HepG2 (cell line): ENCODE results near the gene ZBTB7A. TPM values are rescaled to one million over a fixed set of nuclear protein-coding genes. Genes with fewer than 3 reads are reported as not detected.
A peak's percentile ranks its signal among the peaks of the same experiment; 100 is the strongest.

Experiments
- ARID2 ChIP-seq: sonication (generic); formaldehyde crosslinking; IDR thresholded peaks from 2 replicates; pipeline ENCODE4 v1.8.1; 2022; ENCODE audit warnings: mild to moderate bottlenecking, missing genetic modification reagents, borderline replicate concordance
- BRCA1 ChIP-seq: sonication (generic); formaldehyde crosslinking; IDR thresholded peaks from 2 replicates; pipeline ENCODE4 v1.4.0; 2020; ENCODE audit warnings: missing genetic modification reagents
- ETV5 ChIP-seq: IDR thresholded peaks from 2 replicates; pipeline ENCODE4 v1.6.1; 2018; ENCODE audit warnings: missing biosample characterization, missing genetic modification reagents, inconsistent platforms, borderline replicate concordance
- FOXM1 ChIP-seq: sonication (generic); formaldehyde crosslinking; IDR thresholded peaks from 2 replicates; pipeline ENCODE4 v1.5.0; 2020; ENCODE audit warnings: missing genetic modification reagents
- GATAD1 ChIP-seq: IDR thresholded peaks from 2 replicates; pipeline ENCODE4 v1.6.1; 2016; ENCODE audit warnings: missing genetic modification reagents, missing compliant biosample characterization
- HOXA5 ChIP-seq: sonication (generic); formaldehyde crosslinking; IDR thresholded peaks from 2 replicates; pipeline ENCODE4 v1.4.0; 2020; ENCODE audit warnings: missing genetic modification reagents
- MTF1 ChIP-seq: sonication (generic); formaldehyde crosslinking; IDR thresholded peaks from 2 replicates; pipeline ENCODE4 v1.5.0; 2020; ENCODE audit warnings: missing genetic modification reagents
- NFATC3 ChIP-seq: sonication (generic); formaldehyde crosslinking; IDR thresholded peaks from 2 replicates; pipeline ENCODE4 v1.5.1; 2020; ENCODE audit warnings: mild to moderate bottlenecking, missing genetic modification reagents
- NR2F6 ChIP-seq, 2 experiments: IDR thresholded peaks; 2 replicates each; pipeline ENCODE4 v1.6.1; 2016; ENCODE audit warnings: antibody characterized with exemption in 1 of 2, mild to moderate bottlenecking in 1 of 2
- RARG ChIP-seq: sonication (generic); formaldehyde crosslinking; IDR thresholded peaks from 2 replicates; pipeline ENCODE4 v1.4.0; 2020; ENCODE audit warnings: low read depth, mild to moderate bottlenecking, missing genetic modification reagents
- RBM22 ChIP-seq: fragments of 200-400 bp; formaldehyde crosslinking; optimal IDR thresholded peaks from 2 replicates; pipeline ENCODE3; 2017; ENCODE audit warnings: mild to moderate bottlenecking, low read length, moderate library complexity
- SRF ChIP-seq: IDR thresholded peaks from 2 replicates; pipeline ENCODE4 v1.6.1; 2011; ENCODE audit warnings: mild to moderate bottlenecking, low read depth, low read length, moderate library complexity
- TBX3 ChIP-seq: fragments of 450-650 bp; IDR thresholded peaks from 2 replicates; pipeline ENCODE4 v1.6.1; 2017; ENCODE audit warnings: antibody characterized with exemption, mild to moderate bottlenecking, inconsistent platforms, borderline replicate concordance
- ZFYVE20 ChIP-seq: sonication (generic); formaldehyde crosslinking; IDR thresholded peaks from 2 replicates; pipeline ENCODE4 v1.8.0; 2023; ENCODE audit warnings: low read depth, mild to moderate bottlenecking, moderate library complexity, missing genetic modification reagents, borderline replicate concordance
- ZMAT3 ChIP-seq: sonication (generic); formaldehyde crosslinking; conservative IDR thresholded peaks from 2 replicates; pipeline ENCODE4 v1.7.0; 2021; ENCODE audit warnings: missing genetic modification reagents
- ZMYM3 ChIP-seq: sonication (generic); formaldehyde crosslinking; IDR thresholded peaks from 2 replicates; pipeline ENCODE4 v1.5.1; 2020; ENCODE audit warnings: mild to moderate bottlenecking, missing genetic modification reagents
- ZNF180 ChIP-seq: sonication (generic); formaldehyde crosslinking; IDR thresholded peaks from 2 replicates; pipeline ENCODE4 v1.4.0; 2020; ENCODE audit warnings: low read depth, missing genetic modification reagents, borderline replicate concordance
- ZNF33B ChIP-seq: sonication (generic); formaldehyde crosslinking; IDR thresholded peaks from 2 replicates; pipeline ENCODE4 v1.5.1; 2020; ENCODE audit warnings: mild to moderate bottlenecking, missing genetic modification reagents
- ZNF670 ChIP-seq: sonication (generic); formaldehyde crosslinking; IDR thresholded peaks from 2 replicates; pipeline ENCODE4 v1.8.0; 2022; ENCODE audit warnings: mild to moderate bottlenecking, missing genetic modification reagents, borderline replicate concordance
- ZNF737 ChIP-seq: sonication (generic); formaldehyde crosslinking; IDR thresholded peaks from 2 replicates; pipeline ENCODE4 v1.5.0; 2020; ENCODE audit warnings: missing genetic modification reagents, mild to moderate bottlenecking, borderline replicate concordance
- ZNF782 ChIP-seq: sonication (generic); formaldehyde crosslinking; IDR thresholded peaks from 2 replicates; pipeline ENCODE4 v1.4.0; 2020; ENCODE audit warnings: missing genetic modification reagents, mild to moderate bottlenecking, borderline replicate concordance
- polyA plus RNA-seq, 8 experiments: library from polyadenylated mRNA; depleted of rRNA in 3 of 8; stranded (reverse) in 7 of 8; unstranded in 1 of 8; fragments of >200 nt; fragmentation: Illumina TruSeq in 4 of 8; extraction: Trizol in 4 of 8; gene quantifications; 2 replicates each; pipeline versions ENCODE4 v1.2.1 to v1.2.3, GENCODE V29; 2011 to 2016; ENCODE audit warnings: low read depth in 4 of 8, missing spikeins in 1 of 8, mixed read lengths in 1 of 8; ENCODE audit not compliant: insufficient read depth in 1 of 8
- total RNA-seq, 5 experiments: library from RNA; depleted of rRNA; stranded (reverse); fragments of >200 nt; fragmentation: Illumina TruSeq; extraction: Trizol; gene quantifications; 2 replicates each; pipeline ENCODE4 v1.2.3, GENCODE V29; 2016; ENCODE audit warnings: low read depth in 1 of 5
- TF ChIP-seq, protein P1 (sequence below): sonication (generic); formaldehyde crosslinking; IDR thresholded peaks from 2 replicates; pipeline ENCODE4 v1.4.0; 2020; ENCODE audit warnings: missing genetic modification reagents, mild to moderate bottlenecking, borderline replicate concordance
- TF ChIP-seq, protein P2 (sequence below): sonication (generic); formaldehyde crosslinking; IDR thresholded peaks from 2 replicates; pipeline ENCODE4 v1.5.1; 2020; ENCODE audit warnings: missing genetic modification reagents, mild to moderate bottlenecking, borderline replicate concordance
- TF ChIP-seq, protein P3 (sequence below): sonication (generic); formaldehyde crosslinking; conservative IDR thresholded peaks from 2 replicates; pipeline ENCODE4 v1.4.0; 2020; ENCODE audit warnings: missing genetic modification reagents
- TF ChIP-seq, protein P4 (sequence below): sonication (generic); formaldehyde crosslinking; IDR thresholded peaks from 2 replicates; pipeline ENCODE4 v1.8.1; 2023; ENCODE audit warnings: mild to moderate bottlenecking, missing genetic modification reagents, borderline replicate concordance

Gene ZBTB7A
- total and polyA plus RNA-seq, 2 of the 13 experiments (the other 11 are each of a cell fraction or from before 2014, with no cell fraction given) = 3.6 to 4.0 TPM

DNA sequence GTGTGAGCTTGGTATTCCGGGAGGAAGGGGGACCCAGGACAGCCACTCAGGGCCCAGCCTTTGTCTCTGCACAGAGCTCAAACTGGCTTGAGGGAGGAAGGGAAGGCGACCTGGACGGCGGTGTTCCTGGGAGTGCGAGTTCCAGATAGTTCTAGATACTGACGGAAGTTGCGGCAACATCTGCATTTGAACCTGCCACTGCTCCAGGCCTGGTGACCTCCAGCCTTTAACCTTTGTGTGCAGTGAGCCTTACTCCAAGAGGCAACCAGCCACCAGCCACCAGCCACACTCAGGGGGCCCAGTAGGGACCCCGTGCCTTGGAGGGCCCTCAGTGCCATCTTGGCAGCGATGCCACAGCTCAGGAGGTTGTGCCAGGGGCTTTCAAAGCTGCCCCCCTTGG, 15.5 kb upstream of the ZBTB7A start (continued):
- TF ChIP-seq TBX3 = no peak
- no peak for TF ChIP-seq ZNF782 (CRISPR knock-in tag)
- TF ChIP-seq BRCA1 = no peak
- TF ChIP-seq, protein P1, sequence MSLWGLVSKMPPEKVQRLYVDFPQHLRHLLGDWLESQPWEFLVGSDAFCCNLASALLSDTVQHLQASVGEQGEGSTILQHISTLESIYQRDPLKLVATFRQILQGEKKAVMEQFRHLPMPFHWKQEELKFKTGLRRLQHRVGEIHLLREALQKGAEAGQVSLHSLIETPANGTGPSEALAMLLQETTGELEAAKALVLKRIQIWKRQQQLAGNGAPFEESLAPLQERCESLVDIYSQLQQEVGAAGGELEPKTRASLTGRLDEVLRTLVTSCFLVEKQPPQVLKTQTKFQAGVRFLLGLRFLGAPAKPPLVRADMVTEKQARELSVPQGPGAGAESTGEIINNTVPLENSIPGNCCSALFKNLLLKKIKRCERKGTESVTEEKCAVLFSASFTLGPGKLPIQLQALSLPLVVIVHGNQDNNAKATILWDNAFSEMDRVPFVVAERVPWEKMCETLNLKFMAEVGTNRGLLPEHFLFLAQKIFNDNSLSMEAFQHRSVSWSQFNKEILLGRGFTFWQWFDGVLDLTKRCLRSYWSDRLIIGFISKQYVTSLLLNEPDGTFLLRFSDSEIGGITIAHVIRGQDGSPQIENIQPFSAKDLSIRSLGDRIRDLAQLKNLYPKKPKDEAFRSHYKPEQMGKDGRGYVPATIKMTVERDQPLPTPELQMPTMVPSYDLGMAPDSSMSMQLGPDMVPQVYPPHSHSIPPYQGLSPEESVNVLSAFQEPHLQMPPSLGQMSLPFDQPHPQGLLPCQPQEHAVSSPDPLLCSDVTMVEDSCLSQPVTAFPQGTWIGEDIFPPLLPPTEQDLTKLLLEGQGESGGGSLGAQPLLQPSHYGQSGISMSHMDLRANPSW = no peak
- TF ChIP-seq ZNF33B = no peak
- no peak for TF ChIP-seq ZNF180 (CRISPR knock-in tag)
- no peak for TF ChIP-seq RBM22
- TF ChIP-seq MTF1 (CRISPR knock-in tag) = no peak
- TF ChIP-seq, protein P2, sequence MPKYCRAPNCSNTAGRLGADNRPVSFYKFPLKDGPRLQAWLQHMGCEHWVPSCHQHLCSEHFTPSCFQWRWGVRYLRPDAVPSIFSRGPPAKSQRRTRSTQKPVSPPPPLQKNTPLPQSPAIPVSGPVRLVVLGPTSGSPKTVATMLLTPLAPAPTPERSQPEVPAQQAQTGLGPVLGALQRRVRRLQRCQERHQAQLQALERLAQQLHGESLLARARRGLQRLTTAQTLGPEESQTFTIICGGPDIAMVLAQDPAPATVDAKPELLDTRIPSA (CRISPR knock-in tag) = no peak
- TF ChIP-seq ARID2 (CRISPR knock-in tag) = no peak
- TF ChIP-seq ETV5 (CRISPR knock-in tag) = no peak
- no peak for TF ChIP-seq RARG (CRISPR knock-in tag)
- TF ChIP-seq, protein P3, sequence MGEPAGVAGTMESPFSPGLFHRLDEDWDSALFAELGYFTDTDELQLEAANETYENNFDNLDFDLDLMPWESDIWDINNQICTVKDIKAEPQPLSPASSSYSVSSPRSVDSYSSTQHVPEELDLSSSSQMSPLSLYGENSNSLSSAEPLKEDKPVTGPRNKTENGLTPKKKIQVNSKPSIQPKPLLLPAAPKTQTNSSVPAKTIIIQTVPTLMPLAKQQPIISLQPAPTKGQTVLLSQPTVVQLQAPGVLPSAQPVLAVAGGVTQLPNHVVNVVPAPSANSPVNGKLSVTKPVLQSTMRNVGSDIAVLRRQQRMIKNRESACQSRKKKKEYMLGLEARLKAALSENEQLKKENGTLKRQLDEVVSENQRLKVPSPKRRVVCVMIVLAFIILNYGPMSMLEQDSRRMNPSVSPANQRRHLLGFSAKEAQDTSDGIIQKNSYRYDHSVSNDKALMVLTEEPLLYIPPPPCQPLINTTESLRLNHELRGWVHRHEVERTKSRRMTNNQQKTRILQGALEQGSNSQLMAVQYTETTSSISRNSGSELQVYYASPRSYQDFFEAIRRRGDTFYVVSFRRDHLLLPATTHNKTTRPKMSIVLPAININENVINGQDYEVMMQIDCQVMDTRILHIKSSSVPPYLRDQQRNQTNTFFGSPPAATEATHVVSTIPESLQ = no peak
- TF ChIP-seq ZNF670 (CRISPR knock-in tag) = no peak
- TF ChIP-seq FOXM1 (CRISPR knock-in tag) = no peak
- TF ChIP-seq, protein P4, sequence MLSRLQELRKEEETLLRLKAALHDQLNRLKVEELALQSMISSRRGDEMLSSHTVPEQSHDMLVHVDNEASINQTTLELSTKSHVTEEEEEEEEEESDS (CRISPR knock-in tag) = no peak
- 0 out of 2 replicates have a peak, but pooled peaks have one; percentile 19 for TF ChIP-seq ZMYM3
- no peak for TF ChIP-seq NFATC3
- TF ChIP-seq SRF = no peak
- no peak for TF ChIP-seq ZNF737
- peak; percentile 25; the same call in 1 of the 2 replicates for TF ChIP-seq NR2F6 (IDR thresholded peaks at IDR 0.05)
- 0 out of 2 replicates have a peak, but pooled peaks have one; percentile 42 for TF ChIP-seq NR2F6 (CRISPR knock-in tag; IDR thresholded peaks at IDR 0.05)
- TF ChIP-seq ZFYVE20 = no peak
- no peak for TF ChIP-seq HOXA5 (CRISPR knock-in tag)
- no peak for TF ChIP-seq GATAD1 (CRISPR knock-in tag)
- no peak for TF ChIP-seq ZMAT3 (CRISPR knock-in tag)
